Activated CD8-positive, alpha-beta memory T cell treated with anti-CD3 and anti-CD28 coated beads, Interleukin-2, amount 50 U/mL, for 4 hours (primary cell): ENCODE results near the gene RHAG.

Experiments
- DNase-seq: peaks from one replicate; pipeline ENCODE4 v3.0.0-alpha.2; 2020

Gene RHAG

GRCh38 chr6:49563006-49563886 is 73.4 kb downstream of the RHAG start:
- DNase-seq, result no peak

- no peak for DNase-seq
Measured at GRCh38 chr6:49558238-49558637, 78.4 kb downstream of the RHAG start.

- DNase-seq, result no peak
Measured at GRCh38 chr6:49557177-49557576, 79.5 kb downstream of the RHAG start.

GRCh38 chr6:49556429-49556837 is 80.2 kb downstream of the RHAG start:
- DNase-seq, result no peak

- DNase-seq, result no peak
Measured at GRCh38 chr6:49555951-49556350, 80.7 kb downstream of the RHAG start.
